H1 (cell line): ENCODE measurements around the gene AIG1. TPM values are rescaled to one million over a fixed set of nuclear protein-coding genes. Genes with fewer than 3 reads are reported as not detected.

Source experiments
- CTCF ChIA-PET: fragments of 300-600 bp; sonication (Branson Sonifier 250); formaldehyde crosslinking; loops from one replicate; lab custom pipeline; 2021; ENCODE audit not compliant: partially characterized antibody; lab: Charles Lee
- POLR2A ChIA-PET: fragments of 300-600 bp; sonication (Branson Sonifier 250); formaldehyde crosslinking; loops from one replicate; lab custom pipeline; 2021; ENCODE audit warnings: inconsistent platforms; ENCODE audit not compliant: partially characterized antibody; lab: Charles Lee
- DNase-seq, 2 experiments: peaks; one replicate each; pipeline versions ENCODE4 v3.0.0 to v3.0.0-alpha.2; 2010 to 2022; ENCODE audit warnings: low spot score in 2 of 2, low read depth in 1 of 2, mixed read lengths in 1 of 2
- FAIRE-seq: peaks from 2 replicates; lab custom pipeline; 2011; peaks lifted over from hg19 to GRCh38; lab: Jason Lieb, UNC
- H2AFZ ChIP-seq: 2 replicates; pipeline ENCODE4 v1.8.1; 2012; ENCODE audit warnings: low read length, inconsistent platforms
- H2AK5ac ChIP-seq: 2 replicates; pipeline ENCODE4 v1.6.1; 2013; ENCODE audit warnings: low read depth, low read length
- H2BK120ac ChIP-seq: replicated peaks from 2 replicates; pipeline ENCODE3; 2013; ENCODE audit warnings: low read depth, low read length, inconsistent platforms
- H2BK12ac ChIP-seq: 2 replicates; pipeline ENCODE4 v1.6.1; 2013; ENCODE audit warnings: low read depth, low read length
- H2BK15ac ChIP-seq: 2 replicates; pipeline ENCODE4 v1.6.1; 2013; ENCODE audit warnings: low read length
- H2BK20ac ChIP-seq: 2 replicates; pipeline ENCODE4 v1.6.1; 2013; ENCODE audit warnings: low read length
- H2BK5ac ChIP-seq: 2 replicates; pipeline ENCODE4 v1.6.1; 2013; ENCODE audit warnings: low read depth, low read length
- H3K14ac ChIP-seq: 2 replicates; pipeline ENCODE4 v1.6.1; 2013; ENCODE audit warnings: inconsistent platforms; ENCODE audit not compliant: insufficient read length
- H3K18ac ChIP-seq: 2 replicates; pipeline ENCODE4 v1.6.1; 2013; ENCODE audit warnings: low read length; ENCODE audit errors: extremely low read depth
- H3K23ac ChIP-seq: 2 replicates; pipeline ENCODE4 v1.6.1; 2013; ENCODE audit warnings: inconsistent platforms; ENCODE audit not compliant: insufficient read length
- H3K23me2 ChIP-seq: 2 replicates; pipeline ENCODE4 v1.6.1; 2013; ENCODE audit warnings: low read depth, low read length
- H3K27ac ChIP-seq: 2 replicates; pipeline ENCODE4 v1.6.1; 2011; ENCODE audit warnings: low read depth, low read length, inconsistent platforms
- H3K27me3 ChIP-seq, 4 experiments: replicated peaks in 1 of 4; 1 replicate in 1 of 4; 2 replicates in 3 of 4; pipeline versions ENCODE4 v1.6.1 to v1.8.1; 2011 to 2013; ENCODE audit warnings: low read length in 3 of 4, mild to moderate bottlenecking in 3 of 4, inconsistent platforms in 2 of 4, mixed read lengths in 2 of 4, moderate library complexity in 1 of 4; ENCODE audit not compliant: control insufficient read depth in 3 of 4, insufficient read depth in 3 of 4; ENCODE audit errors: extremely low read depth in 1 of 4
- H3K36me3 ChIP-seq, 4 experiments: 2 replicates each; pipeline versions ENCODE4 v1.6.1 to v1.8.1; 2011 to 2013; ENCODE audit warnings: mild to moderate bottlenecking in 4 of 4, low read length in 3 of 4, moderate library complexity in 2 of 4, control low read depth in 1 of 4, inconsistent platforms in 1 of 4; ENCODE audit not compliant: insufficient read depth in 4 of 4, control insufficient read depth in 2 of 4
- H3K4ac ChIP-seq: replicated peaks from 2 replicates; pipeline ENCODE3; 2013; ENCODE audit warnings: low read length, low read depth, mixed read lengths, inconsistent platforms; ENCODE audit not compliant: insufficient read length
- H3K4me1 ChIP-seq, 4 experiments: replicated peaks in 1 of 4; 1 replicate in 1 of 4; 2 replicates in 3 of 4; pipeline versions ENCODE4 v1.6.1 to v1.8.1; 2011 to 2013; ENCODE audit warnings: low read length in 3 of 4, inconsistent platforms in 2 of 4, mixed read lengths in 1 of 4; ENCODE audit not compliant: insufficient read depth in 4 of 4, control insufficient read depth in 3 of 4
- H3K4me2 ChIP-seq, 2 experiments: 2 replicates each; pipeline versions ENCODE4 v1.6.1 to v1.8.1; 2011 to 2013; ENCODE audit warnings: low read depth in 2 of 2, low read length in 2 of 2, control low read depth in 1 of 2, inconsistent platforms in 1 of 2, mild to moderate bottlenecking in 1 of 2; ENCODE audit not compliant: insufficient read depth in 1 of 2
- H3K4me3 ChIP-seq, 4 experiments: fragments of 200-600, 300-600 bp in 1 of 4; sonication (generic), shearing (Covaris generic), sonication (Bioruptor Twin) in 1 of 4; 2 replicates each; pipeline versions ENCODE4 v1.5.1 to v1.8.1; 2011 to 2016; ENCODE audit warnings: low read length in 4 of 4, low read depth in 3 of 4, control low read depth in 2 of 4, inconsistent platforms in 2 of 4, mild to moderate bottlenecking in 2 of 4, mixed read lengths in 1 of 4, moderate library complexity in 1 of 4; ENCODE audit not compliant: insufficient read depth in 2 of 4; ENCODE audit errors: extremely low read depth in 1 of 4
- H3K56ac ChIP-seq: replicated peaks from 2 replicates; pipeline ENCODE3; 2013; ENCODE audit warnings: low read depth, mild to moderate bottlenecking, mixed read lengths, low read length, inconsistent platforms; ENCODE audit not compliant: insufficient read length
- H3K79me1 ChIP-seq: 2 replicates; pipeline ENCODE4 v1.6.1; 2013; ENCODE audit warnings: low read depth, low read length, control low read depth
- H3K79me2 ChIP-seq, 2 experiments: 2 replicates each; pipeline versions ENCODE4 v1.6.1 to v1.8.1; 2012 to 2013; ENCODE audit warnings: low read length in 2 of 2, mild to moderate bottlenecking in 2 of 2, inconsistent platforms in 1 of 2; ENCODE audit not compliant: insufficient read depth in 2 of 2, control insufficient read depth in 1 of 2
- H3K9ac ChIP-seq, 4 experiments: replicated peaks in 1 of 4; 1 replicate in 1 of 4; 2 replicates in 3 of 4; pipeline versions ENCODE4 v1.6.1 to v1.8.1; 2011 to 2013; ENCODE audit warnings: low read depth in 3 of 4, low read length in 3 of 4, control low read depth in 2 of 4, mild to moderate bottlenecking in 2 of 4, moderate library complexity in 2 of 4, inconsistent platforms in 1 of 4; ENCODE audit errors: extremely low read depth in 1 of 4
- H3K9me3 ChIP-seq, 2 experiments: 2 replicates each; pipeline versions ENCODE4 v1.6.1 to v1.8.1; 2012 to 2013; ENCODE audit warnings: mild to moderate bottlenecking in 2 of 2, moderate library complexity in 2 of 2, control low read depth in 1 of 2, inconsistent platforms in 1 of 2, low read depth in 1 of 2, low read length in 1 of 2, mixed read lengths in 1 of 2; ENCODE audit not compliant: insufficient read depth in 2 of 2
- H4K20me1 ChIP-seq, 2 experiments: replicated peaks in 1 of 2; 2 replicates each; pipeline versions ENCODE3 to v1.8.1; 2011 to 2013; ENCODE audit warnings: inconsistent platforms in 2 of 2, low read length in 2 of 2, mild to moderate bottlenecking in 1 of 2; ENCODE audit not compliant: insufficient read depth in 2 of 2, control insufficient read depth in 1 of 2
- H4K5ac ChIP-seq: 2 replicates; pipeline ENCODE4 v1.6.1; 2013; ENCODE audit warnings: low read length, low read depth, mixed read lengths, inconsistent platforms; ENCODE audit not compliant: insufficient read length
- H4K8ac ChIP-seq: 2 replicates; pipeline ENCODE4 v1.8.0; 2013; ENCODE audit warnings: mild to moderate bottlenecking, moderate library complexity, low read length, inconsistent platforms; ENCODE audit not compliant: insufficient read depth; ENCODE audit errors: extremely low read depth
- H4K91ac ChIP-seq: replicated peaks from 2 replicates; pipeline ENCODE3; 2013; ENCODE audit warnings: low read length, mixed read lengths, inconsistent platforms; ENCODE audit not compliant: insufficient read length
- ASH2L ChIP-seq: fragments of 200-600, 300-600 bp; sonication (generic); IDR thresholded peaks from one replicate; pipeline ENCODE4 v1.7.1; 2017; ENCODE audit warnings: low read length
- BCL11A ChIP-seq, 2 experiments: IDR thresholded peaks; one replicate each; pipeline ENCODE4 v1.6.1; 2011; ENCODE audit warnings: low read depth in 2 of 2, low read length in 2 of 2, mild to moderate bottlenecking in 2 of 2
- CBX8 ChIP-seq: fragments of 300-800, 300-1000 bp; sonication (generic); IDR thresholded peaks from 2 replicates; pipeline ENCODE4 v1.7.1; 2016; ENCODE audit warnings: low read depth, low read length, borderline replicate concordance
- CHD1 ChIP-seq: IDR thresholded peaks from 2 replicates; pipeline ENCODE4 v1.6.1; 2012; ENCODE audit warnings: low read depth, low read length, improper control_type of control experiment
- CTBP2 ChIP-seq: IDR thresholded peaks from 2 replicates; pipeline ENCODE4 v1.7.0; 2011; ENCODE audit warnings: borderline replicate concordance, mild to moderate bottlenecking, moderate library complexity, mixed read lengths, low read length; ENCODE audit not compliant: insufficient read depth, insufficient read length
- HDAC2 ChIP-seq, 2 experiments: fragments of 300-600 bp in 1 of 2; sonication (generic) in 1 of 2; IDR thresholded peaks; 2 replicates each; pipeline ENCODE4 v1.6.1; 2011 to 2012; ENCODE audit warnings: low read depth in 2 of 2, low read length in 2 of 2, mild to moderate bottlenecking in 2 of 2, moderate library complexity in 2 of 2, borderline replicate concordance in 1 of 2, inconsistent platforms in 1 of 2
- KDM4A ChIP-seq: IDR thresholded peaks from one replicate; pipeline ENCODE4 v1.7.1; 2012; ENCODE audit warnings: low read depth, mild to moderate bottlenecking, moderate library complexity, low read length, inconsistent platforms; ENCODE audit not compliant: severe bottlenecking
- RXRA ChIP-seq: IDR thresholded peaks from 2 replicates; pipeline ENCODE4 v1.6.1; 2011; ENCODE audit warnings: low read depth, mild to moderate bottlenecking, low read length, moderate library complexity; ENCODE audit not compliant: insufficient read depth
- SAP30 ChIP-seq: fragments of 300-600 bp; sonication (generic); IDR thresholded peaks from 2 replicates; pipeline ENCODE4 v1.7.1; 2012; ENCODE audit warnings: low read length, moderate library complexity, mild to moderate bottlenecking, inconsistent platforms; ENCODE audit not compliant: insufficient read depth, insufficient replicate concordance
- SP1 ChIP-seq: IDR thresholded peaks from 2 replicates; pipeline ENCODE4 v1.6.1; 2011; ENCODE audit warnings: low read depth, low read length
- TAF1 ChIP-seq: IDR thresholded peaks from 2 replicates; pipeline ENCODE4 v1.6.1; 2011; ENCODE audit warnings: mild to moderate bottlenecking, low read depth, low read length
- TBP ChIP-seq: IDR thresholded peaks from 2 replicates; pipeline ENCODE4 v1.6.1; 2011; ENCODE audit warnings: low read depth, low read length, improper control_type of control experiment
- YY1 ChIP-seq: IDR thresholded peaks from 2 replicates; pipeline ENCODE4 v1.6.1; 2011; ENCODE audit warnings: low read depth, mild to moderate bottlenecking, low read length
- WGBS, 2 experiments: shearing (Covaris generic) in 1 of 2; methylation state at CpG; one replicate each; pipeline versions ENCODE4 v1.1.6 to v1.1.7; 2013 to 2015; ENCODE audit warnings: low lambda C conversion rate in 2 of 2, mixed read lengths in 2 of 2, inconsistent platforms in 1 of 2, low coverage in 1 of 2, missing lambda C conversion rate in 1 of 2; ENCODE audit not compliant: insufficient replicate concordance in 2 of 2, insufficient coverage in 1 of 2, insufficient read length in 1 of 2; ENCODE audit errors: extremely low coverage in 1 of 2, missing lambda C conversion rate in 1 of 2; 5-methylcytosine and 5-hydroxymethylcytosine counted together
- polyA plus RNA-seq, 7 experiments: library from polyadenylated mRNA; depleted of rRNA in 3 of 7; stranded (reverse) in 5 of 7; unstranded in 2 of 7; fragments of >200 nt in 5 of 7; fragments of 200-250 nt in 2 of 7; gene quantifications; 1 replicate in 5 of 7; 2 replicates in 1 of 7; 4 replicates in 1 of 7; pipeline versions ENCODE4 v1.2.1 to v1.2.3, GENCODE V29; 2011 to 2013; ENCODE audit warnings: missing spikeins in 2 of 7, mixed read lengths in 2 of 7
- total RNA-seq: library from RNA; stranded (reverse); fragmentation: NEBNext Ultra II Directional; extraction: Animal tissue kit (Norgen Biotek cat#: 25700); gene quantifications from 2 replicates; pipeline ENCODE4 v1.2.1, GENCODE V29; 2021
- TF ChIP-seq, protein P1 (sequence below): IDR thresholded peaks from 2 replicates; pipeline ENCODE4 v1.6.1; 2012; ENCODE audit warnings: inconsistent platforms

The AIG1 gene
- total and polyA plus RNA-seq, 2 of the 8 experiments (the other 6 are each of a cell fraction or from before 2014, with no cell fraction given), result 56.6 to 58.4 TPM

- Histone ChIP-seq H3K27ac (no peak overlapping the region), H4K5ac (no peak overlapping the region), H3K56ac (no peak overlapping the region), H4K8ac (no peak overlapping the region), H3K18ac (no peak overlapping the region), H2BK5ac (no peak overlapping the region), H2AK5ac (no peak overlapping the region), H3K4me3 (no peak overlapping the region), H4K20me1 (peaks cover 0 to 2% of the 10 kb centered on the region in 2 experiments), H3K14ac (no peak overlapping the region), H3K23me2 (no peaks in the 10 kb centered on the region), H3K36me3 (no peaks in the 10 kb centered on the region), H2BK12ac (no peak overlapping the region), H3K9ac (no peak overlapping the region), H3K4me2 (no peak overlapping the region), H2BK15ac (no peak overlapping the region), H2AFZ (no peak overlapping the region), H3K9me3 (no peaks in the 10 kb centered on the region), H3K79me2 (no peaks in the 10 kb centered on the region), H3K79me1 (no peaks in the 10 kb centered on the region; the same call in 1 of the 2 replicates), H3K27me3 (no peaks in the 10 kb centered on the region), H3K23ac (no peak overlapping the region), H3K4me1 (0 out of 7 replicates have a peak, but pooled peaks cover 0 to 2% (median 0%) of the 10 kb centered on the region in 4 experiments), H2BK120ac (no peak overlapping the region), H3K4ac (no peak overlapping the region), H2BK20ac (no peak overlapping the region), H4K91ac (no peak overlapping the region)
- ChIA-PET CTCF (interaction anchor here (0.7 to 1.8 kb wide), 4 partner anchors 10 to 407 kb away, joined by 3 to 6 read pairs (median 4); no protein-coding TSS in a partner anchor), POLR2A (no interaction called here)
- FAIRE-seq, result no peak
- 92% methylated on average over 2 of the region's 2 CpGs; no CpG with 5 or more reads in 1 of the 2 experiments for WGBS, 2 experiments
- DNase-seq, result no peak
- TF ChIP-seq SP1 (no peak), HDAC2 (IDR thresholded peaks at IDR 0.05; ENCODE audit: borderline replicate concordance in 1 of 2, low read depth in 2 of 2, low read length in 2 of 2) (no peak), BCL11A (IDR thresholded peaks at IDR 0.05; ENCODE audit: low read depth in 2 of 2, low read length in 2 of 2) (no peak), CBX8 (no peak), YY1 (no peak), TBP (no peak), SAP30 (no peak), ASH2L (no peak), CTBP2 (no peak), RXRA (no peak), KDM4A (no peak), CHD1 (no peak), TAF1 (no peak)
- TF ChIP-seq, protein P1, sequence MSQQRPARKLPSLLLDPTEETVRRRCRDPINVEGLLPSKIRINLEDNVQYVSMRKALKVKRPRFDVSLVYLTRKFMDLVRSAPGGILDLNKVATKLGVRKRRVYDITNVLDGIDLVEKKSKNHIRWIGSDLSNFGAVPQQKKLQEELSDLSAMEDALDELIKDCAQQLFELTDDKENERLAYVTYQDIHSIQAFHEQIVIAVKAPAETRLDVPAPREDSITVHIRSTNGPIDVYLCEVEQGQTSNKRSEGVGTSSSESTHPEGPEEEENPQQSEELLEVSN, result no peak
These were observed 39.0 kb downstream of the AIG1 start for GRCh38 chr6:143099647-143100046.
